Hindlimb muscle (tissue), 1 donor: ENCODE results near the gene TGM2. TPM values are rescaled to one million over a fixed set of nuclear protein-coding genes. Genes with fewer than 3 reads are reported as not detected.

Experiments
- DNase-seq: peaks from one replicate; pipeline ENCODE4 v3.0.0-alpha.2; 2013
- polyA plus RNA-seq: library from polyadenylated mRNA; unstranded; fragments of 120-200 nt; gene quantifications from one replicate; pipeline ENCODE4 v1.2.1, GENCODE V29; 2013; ENCODE audit not compliant: insufficient read length

Gene TGM2
- polyA plus RNA-seq, 1 donor: 14.9 TPM

GRCh38 chr20:38130687-38131587 lies 34.1 kb downstream of the TGM2 start:
- DNase-seq: no peak

- DNase-seq: no peak
Observed at GRCh38 chr20:38129893-38130609, 35.0 kb downstream of the TGM2 start.

GRCh38 chr20:38129248-38129865 lies 35.7 kb downstream of the TGM2 start:
- DNase-seq: no peak

- DNase-seq: no peak
Observed at GRCh38 chr20:38128691-38129090, 36.4 kb downstream of the TGM2 start.

GRCh38 chr20:38127920-38128528 lies 37.0 kb downstream of the TGM2 start:
- DNase-seq: no peak

GRCh38 chr20:38126932-38127621 lies 38.0 kb downstream of the TGM2 start:
- DNase-seq: peak; percentile 36

GRCh38 chr20:38126146-38126921 lies 38.7 kb downstream of the TGM2 start:
- DNase-seq: no peak

- DNase-seq: no peak
Observed at GRCh38 chr20:38125157-38126056, 39.7 kb downstream of the TGM2 start.

GRCh38 chr20:38123021-38123587 lies 42.0 kb downstream of the TGM2 start:
- DNase-seq: no peak

GRCh38 chr20:38121741-38122140 lies 43.3 kb downstream of the TGM2 start:
- DNase-seq: no peak

- no peak for DNase-seq
Observed at GRCh38 chr20:38120625-38120988, 44.5 kb downstream of the TGM2 start.

GRCh38 chr20:38119446-38119845 lies 45.6 kb downstream of the TGM2 start:
- no peak for DNase-seq

- no peak for DNase-seq
Observed at GRCh38 chr20:38117635-38118034, 47.4 kb downstream of the TGM2 start.

- DNase-seq: no peak
Observed at GRCh38 chr20:38117205-38117604, 47.9 kb downstream of the TGM2 start.

GRCh38 chr20:38116409-38117165 lies 48.5 kb downstream of the TGM2 start:
- DNase-seq: no peak

- DNase-seq: no peak
Observed at GRCh38 chr20:38115896-38116295, 49.2 kb downstream of the TGM2 start.

GRCh38 chr20:38115205-38115604 lies 49.9 kb downstream of the TGM2 start:
- no peak for DNase-seq

GRCh38 chr20:38114353-38114791 lies 50.7 kb downstream of the TGM2 start:
- DNase-seq: no peak
